Gastroesophageal sphincter (tissue), 4 donors: ENCODE data around the gene CSRP1. TPM values are rescaled to one million over a fixed set of nuclear protein-coding genes. Genes with fewer than 3 reads are reported as not detected.
A peak's percentile ranks its signal among the peaks of the same experiment; 100 is the strongest.
"Not testable (repeated sequence)": the region's sequence is repeated elsewhere in the genome, so short reads cannot be mapped to it uniquely, and the experiment has no call there.

Source experiments
- ATAC-seq: fragments of 150-250 bp; one replicate; pipeline ENCODE4 v1.9.1; 2016; ENCODE audit warnings: mild to moderate bottlenecking, moderate library complexity
- H3K27ac ChIP-seq, 4 donors: fragments of 200-600 bp; sonication (generic) in 3 of 4; 1 replicate in 3 of 4; 2 replicates in 1 of 4; pipeline ENCODE4 v1.5.1; 2016 to 2019
- H3K27me3 ChIP-seq: fragments of 200-600 bp; sonication (generic); one replicate; pipeline ENCODE4 v1.5.1; 2019
- H3K36me3 ChIP-seq, 2 donors: fragments of 200-600 bp; sonication (generic); one replicate each; pipeline ENCODE4 v1.5.1; 2019; ENCODE audit warnings: control low read depth in 1 of 2
- H3K4me1 ChIP-seq, 3 donors: fragments of 200-600 bp; sonication (generic); 1 replicate in 2 of 3; 2 replicates in 1 of 3; pipeline ENCODE4 v1.5.1; 2016 to 2019; ENCODE audit warnings: control low read depth in 2 of 3
- H3K4me3 ChIP-seq, 2 donors: fragments of 200-600 bp; sonication (generic); one replicate each; pipeline ENCODE4 v1.5.1; 2019; ENCODE audit warnings: mild to moderate bottlenecking in 1 of 2, moderate library complexity in 1 of 2
- H3K9me3 ChIP-seq, 3 donors: fragments of 200-600 bp; sonication (generic); one replicate each; pipeline ENCODE4 v1.5.1; 2017 to 2019; ENCODE audit warnings: control low read depth in 2 of 3
- CTCF ChIP-seq, 4 experiments: fragments of 200-600 bp in 2 of 4; fragments of 450-650 bp in 2 of 4; sonication (generic) in 1 of 4; IDR thresholded peaks; one replicate each; pipeline ENCODE4 v1.5.1; 2017 to 2019; ENCODE audit warnings: antibody characterized with exemption in 4 of 4, mild to moderate bottlenecking in 2 of 4, moderate library complexity in 2 of 4
- EP300 ChIP-seq: sonication (generic); formaldehyde crosslinking; IDR thresholded peaks from one replicate; pipeline ENCODE4 v1.6.1; 2017; ENCODE audit warnings: antibody characterized with exemption, mild to moderate bottlenecking
- POLR2A ChIP-seq, 2 donors: fragments of 450-650 bp; IDR thresholded peaks; one replicate each; pipeline ENCODE4 v1.6.1; 2017; ENCODE audit warnings: antibody characterized with exemption in 2 of 2, mild to moderate bottlenecking in 2 of 2, moderate library complexity in 1 of 2
- POLR2AphosphoS5 ChIP-seq: sonication (generic); formaldehyde crosslinking; IDR thresholded peaks from one replicate; pipeline ENCODE4 v1.6.1; 2017; ENCODE audit warnings: antibody characterized with exemption
- WGBS, 2 donors: methylation state at CpG; one replicate each; pipeline ENCODE4 v1.1.5; 2018; ENCODE audit warnings: low coverage in 1 of 2; 5-methylcytosine and 5-hydroxymethylcytosine counted together
- total RNA-seq, 4 donors: library from RNA; depleted of rRNA; stranded (reverse); fragments of >200 nt; gene quantifications; one replicate each; pipeline ENCODE4 v1.1.0, GENCODE V29; 2016

CSRP1 gene
- total RNA-seq, 4 donors from 2014 or later, result 4,484 to 9,179 (median 5,319) TPM

- WGBS, 2 donors, result 48 to 53% methylated on average over 10 to 14 of the region's 16 CpGs
- H3K27ac ChIP-seq, result peak overlapping the region; percentile 80 to 97 (median 97)
- peaks cover 33 to 100% (median 75%) of the 10 kb centered on the region in 3 donors for H3K4me1 ChIP-seq
- no peaks in the 10 kb centered on the region for H3K27me3 ChIP-seq
- H3K4me3 ChIP-seq, result peak overlapping the region in 1 of 2 donors; percentile 83
- ATAC-seq, result no peak
- peaks cover 3 to 46% of the 10 kb centered on the region in 2 donors for H3K36me3 ChIP-seq
- no peaks in the 10 kb centered on the region for H3K9me3 ChIP-seq
- peak; percentile 29 for TF ChIP-seq POLR2AphosphoS5
- no peak for TF ChIP-seq EP300
- TF ChIP-seq POLR2A (IDR thresholded peaks at IDR 0.05), result peak in 1 of 2 donors; percentile 10
Measured at GRCh38 chr1:201497935-201498509, 8.9 kb downstream of the CSRP1 start.

GRCh38 chr1:201496296-201496690, 10.6 kb downstream of the CSRP1 start:
- peak overlapping the region; percentile 80 to 97 (median 97) for H3K27ac ChIP-seq
- no peak for TF ChIP-seq POLR2AphosphoS5
- no peak for TF ChIP-seq CTCF (IDR thresholded peaks at IDR 0.05)
- no peak for TF ChIP-seq EP300
- no peak for TF ChIP-seq POLR2A (IDR thresholded peaks at IDR 0.05)
- H3K4me1 ChIP-seq, result peaks cover 36 to 100% (median 81%) of the 10 kb centered on the region in 3 donors
- peaks cover 3 to 59% of the 10 kb centered on the region in 2 donors for H3K36me3 ChIP-seq
- no peaks in the 10 kb centered on the region for H3K27me3 ChIP-seq
- H3K4me3 ChIP-seq, result peak overlapping the region in 1 of 2 donors; percentile 32
- WGBS, 2 donors, result 15 to 23% methylated on average over 8 of the region's 8 CpGs
- ATAC-seq, result no peak
- H3K9me3 ChIP-seq, result no peaks in the 10 kb centered on the region

- H3K9me3 ChIP-seq, result no peaks in the 10 kb centered on the region
- H3K4me3 ChIP-seq, result peak overlapping the region in 1 of 2 donors; percentile 32
- no peaks in the 10 kb centered on the region for H3K27me3 ChIP-seq
- peak; percentile 68 for ATAC-seq
- 18 to 20% methylated on average over 5 to 9 of the region's 11 CpGs for WGBS, 2 donors
- H3K36me3 ChIP-seq, result peaks cover 3 to 65% of the 10 kb centered on the region in 2 donors
- TF ChIP-seq EP300, result peak; percentile 74
- peak in 1 of 2 donors; percentile 13 for TF ChIP-seq POLR2A (IDR thresholded peaks at IDR 0.05)
- TF ChIP-seq POLR2AphosphoS5, result peak; percentile 95
- TF ChIP-seq CTCF (IDR thresholded peaks at IDR 0.05), result peak in 1 of 4 experiments; percentile 3
- peaks cover 42 to 100% (median 81%) of the 10 kb centered on the region in 3 donors for H3K4me1 ChIP-seq
- peak overlapping the region; percentile 80 to 97 (median 97) for H3K27ac ChIP-seq
Measured at GRCh38 chr1:201495551-201496295, 11.2 kb downstream of the CSRP1 start.

- Histone ChIP-seq H3K4me3 (peak overlapping the region in 1 of 2 donors; percentile 5), H3K36me3 (peaks cover 3 to 75% of the 10 kb centered on the region in 2 donors), H3K27me3 (no peaks in the 10 kb centered on the region), H3K4me1 (peaks cover 59 to 100% (median 89%) of the 10 kb centered on the region in 3 donors), H3K9me3 (no peaks in the 10 kb centered on the region), H3K27ac (peak overlapping the region; percentile 80 to 97 (median 97))
- TF ChIP-seq EP300 (no peak), POLR2AphosphoS5 (peak; percentile 48)
- ATAC-seq, result no peak
- WGBS, 2 donors, result 4 to 44% methylated on average over 5 to 10 of the region's 15 CpGs
Measured at GRCh38 chr1:201493757-201494617, 12.9 kb downstream of the CSRP1 start.

GRCh38 chr1:201493026-201493656, 13.8 kb downstream of the CSRP1 start:
- not testable (repeated sequence) for ATAC-seq, H3K27me3 ChIP-seq, H3K4me3 ChIP-seq, H3K9me3 ChIP-seq
- peak in 1 of 4 experiments; percentile 5 for TF ChIP-seq CTCF (IDR thresholded peaks at IDR 0.05)
- TF ChIP-seq POLR2AphosphoS5, result peak; percentile 24
- peaks cover 66 to 100% (median 89%) of the 10 kb centered on the region in 3 donors for H3K4me1 ChIP-seq
- H3K36me3 ChIP-seq, result peaks cover 3 to 75% of the 10 kb centered on the region in 2 donors
- WGBS, 2 donors, result 80% methylated on average over 1 of the region's 3 CpGs; no CpG with 5 or more reads in 1 of the 2 donors
- H3K27ac ChIP-seq, result peak overlapping the region; percentile 80 to 97 (median 97)
